ENCODE measurements around the gene SDK2.

DNA sequence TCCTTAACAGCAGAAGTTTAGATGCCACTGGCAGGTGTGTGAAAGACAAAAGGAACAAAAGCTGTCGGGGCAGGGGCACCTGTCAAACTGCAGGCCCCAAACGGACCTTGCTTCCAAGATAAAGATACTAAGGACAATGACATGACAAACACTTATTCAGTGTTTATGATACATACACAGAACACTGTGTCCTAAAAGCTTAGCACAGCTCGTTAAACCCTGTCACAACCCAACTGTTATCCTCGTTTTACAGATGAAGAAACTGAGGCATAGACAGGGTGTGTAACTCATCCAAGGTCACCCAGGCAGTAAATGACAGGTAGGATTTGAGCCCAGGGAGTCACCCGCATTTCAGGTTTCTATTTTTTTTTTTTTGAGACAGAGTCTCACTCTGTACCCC is 9.6 kb downstream of the SDK2 start:
- TF ChIP-seq ZNF253 (CRISPR knock-in tag; conservative IDR thresholded peaks at IDR 0.05) (no peak), ZNF175 (CRISPR knock-in tag; IDR thresholded peaks at IDR 0.05; ENCODE audit: low read depth) (no peak), JUNB (CRISPR knock-in tag; conservative IDR thresholded peaks at IDR 0.05) (no peak), MTA1 (IDR thresholded peaks at IDR 0.05; ENCODE audit: borderline replicate concordance) (no peak), ZNF174 (CRISPR knock-in tag; IDR thresholded peaks at IDR 0.05) (no peak), NFYB (IDR thresholded peaks at IDR 0.05; ENCODE audit: extremely low read depth, insufficient read length) (no peak), HCFC1 (IDR thresholded peaks at IDR 0.05; ENCODE audit: low read depth, low read length) (no peak)
- TF ChIP-seq, protein P1, sequence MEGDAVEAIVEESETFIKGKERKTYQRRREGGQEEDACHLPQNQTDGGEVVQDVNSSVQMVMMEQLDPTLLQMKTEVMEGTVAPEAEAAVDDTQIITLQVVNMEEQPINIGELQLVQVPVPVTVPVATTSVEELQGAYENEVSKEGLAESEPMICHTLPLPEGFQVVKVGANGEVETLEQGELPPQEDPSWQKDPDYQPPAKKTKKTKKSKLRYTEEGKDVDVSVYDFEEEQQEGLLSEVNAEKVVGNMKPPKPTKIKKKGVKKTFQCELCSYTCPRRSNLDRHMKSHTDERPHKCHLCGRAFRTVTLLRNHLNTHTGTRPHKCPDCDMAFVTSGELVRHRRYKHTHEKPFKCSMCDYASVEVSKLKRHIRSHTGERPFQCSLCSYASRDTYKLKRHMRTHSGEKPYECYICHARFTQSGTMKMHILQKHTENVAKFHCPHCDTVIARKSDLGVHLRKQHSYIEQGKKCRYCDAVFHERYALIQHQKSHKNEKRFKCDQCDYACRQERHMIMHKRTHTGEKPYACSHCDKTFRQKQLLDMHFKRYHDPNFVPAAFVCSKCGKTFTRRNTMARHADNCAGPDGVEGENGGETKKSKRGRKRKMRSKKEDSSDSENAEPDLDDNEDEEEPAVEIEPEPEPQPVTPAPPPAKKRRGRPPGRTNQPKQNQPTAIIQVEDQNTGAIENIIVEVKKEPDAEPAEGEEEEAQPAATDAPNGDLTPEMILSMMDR (IDR thresholded peaks at IDR 0.05 in 2 of 3, conservative IDR thresholded peaks at IDR 0.05 in 1 of 3; ENCODE audit: insufficient read depth in 2 of 3, low read depth in 1 of 3, low read length in 3 of 3) = no peak

Data from K562 (cell line).